ENCODE measurements around the gene TMEM106B. TPM values are rescaled to one million over a fixed set of nuclear protein-coding genes. Genes with fewer than 3 reads are reported as not detected.

TMEM106B gene
- total RNA-seq, 6 experiments from 2014 or later = 26.9 to 64.5 (median 31.7) TPM

Other genes with a start within 250 kb of the TMEM106B start
- under 1 TPM in 3 of 6 experiments, not detected in 3; 0.24 to 0.42 (median 0.38) TPM for gene VWDE, start 192.6 kb downstream of the TMEM106B start, total RNA-seq